NCI-H2029 treated with DMSO at 0.1 percent for 48 hours (cell line): ENCODE measurements around the gene CFAP46.

Experiments used
- DNase-seq: peaks from one replicate; lab custom pipeline; 2025; lab: John Stamatoyannopoulos, UW

The CFAP46 gene

DNA sequence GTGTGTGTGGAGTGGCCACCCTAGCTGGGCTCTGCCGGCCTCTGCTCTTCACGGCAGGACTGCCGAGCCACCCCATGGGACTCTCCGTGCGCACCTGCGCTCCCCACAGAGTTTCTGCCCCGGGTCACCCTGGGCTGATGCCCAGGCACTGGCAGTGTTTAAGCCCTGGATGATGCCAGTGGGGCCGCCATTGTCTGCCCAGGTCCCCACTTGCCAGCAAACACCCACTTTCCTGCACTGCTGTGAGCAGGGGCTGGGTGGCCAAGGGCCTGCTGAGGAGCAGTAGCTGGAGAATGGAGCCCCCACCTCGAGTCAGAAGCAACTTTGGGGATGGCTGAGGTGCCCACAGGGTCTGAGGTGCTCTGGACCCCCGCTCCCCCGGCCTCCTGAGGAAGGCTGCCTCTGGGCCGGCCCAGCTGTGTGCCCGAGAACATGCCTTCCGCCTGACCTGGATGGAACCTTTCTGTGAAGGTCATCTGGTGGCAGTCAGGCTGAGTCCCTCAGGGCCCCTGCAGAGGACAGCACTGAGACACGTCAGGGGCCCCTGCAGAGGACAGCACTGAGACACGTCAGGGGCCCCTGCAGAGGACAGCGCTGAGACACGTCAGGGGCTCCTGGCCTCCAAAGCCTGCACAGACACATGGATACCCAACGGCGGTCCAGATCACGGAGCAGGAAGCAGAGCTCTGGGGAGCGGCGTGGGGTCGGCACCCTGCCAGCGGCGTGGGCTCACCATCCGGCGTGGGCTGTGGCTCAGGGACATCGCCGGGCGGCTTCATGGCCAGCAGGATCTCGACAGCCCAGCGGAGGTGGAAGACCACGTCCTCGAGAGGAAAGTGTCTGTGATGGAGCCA lies 62.0 kb downstream of the CFAP46 start:
- DNase-seq = no peak

DNA sequence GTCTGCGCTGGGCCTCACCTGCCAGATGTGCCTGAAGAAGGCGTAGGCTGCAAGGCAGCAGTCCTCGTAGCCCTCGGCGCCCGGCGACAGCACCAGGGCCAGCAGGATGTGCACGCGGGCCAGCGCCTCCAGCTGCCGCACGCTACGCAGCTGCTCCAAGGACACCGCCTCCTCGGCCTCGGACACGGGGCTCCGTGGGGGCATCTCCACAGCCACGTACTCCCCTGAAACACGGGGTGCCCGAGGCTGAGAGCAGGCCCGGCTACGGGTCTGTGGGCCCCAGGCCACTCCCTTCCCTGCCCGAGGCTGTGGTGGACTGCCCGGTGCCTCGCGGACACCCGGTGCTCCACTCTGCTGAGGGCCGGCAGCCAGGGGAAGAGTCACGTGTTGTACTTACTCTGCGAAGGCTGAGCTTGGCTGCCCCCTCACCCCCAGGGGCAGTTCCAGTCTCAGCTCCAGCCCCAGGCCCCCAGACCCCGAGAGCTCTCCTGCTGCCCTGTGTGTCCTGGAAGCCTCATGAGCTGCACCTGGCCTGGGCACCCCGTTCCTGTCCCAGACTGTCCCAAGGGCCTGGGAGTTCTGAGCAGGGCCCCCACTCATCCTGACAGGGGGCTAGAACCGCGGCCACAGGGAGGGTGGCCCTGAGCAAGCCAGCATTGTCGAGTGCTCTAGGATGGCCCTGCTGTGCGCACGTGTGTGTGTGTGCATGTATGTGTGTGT lies 62.8 kb downstream of the CFAP46 start:
- DNase-seq = no peak

DNA sequence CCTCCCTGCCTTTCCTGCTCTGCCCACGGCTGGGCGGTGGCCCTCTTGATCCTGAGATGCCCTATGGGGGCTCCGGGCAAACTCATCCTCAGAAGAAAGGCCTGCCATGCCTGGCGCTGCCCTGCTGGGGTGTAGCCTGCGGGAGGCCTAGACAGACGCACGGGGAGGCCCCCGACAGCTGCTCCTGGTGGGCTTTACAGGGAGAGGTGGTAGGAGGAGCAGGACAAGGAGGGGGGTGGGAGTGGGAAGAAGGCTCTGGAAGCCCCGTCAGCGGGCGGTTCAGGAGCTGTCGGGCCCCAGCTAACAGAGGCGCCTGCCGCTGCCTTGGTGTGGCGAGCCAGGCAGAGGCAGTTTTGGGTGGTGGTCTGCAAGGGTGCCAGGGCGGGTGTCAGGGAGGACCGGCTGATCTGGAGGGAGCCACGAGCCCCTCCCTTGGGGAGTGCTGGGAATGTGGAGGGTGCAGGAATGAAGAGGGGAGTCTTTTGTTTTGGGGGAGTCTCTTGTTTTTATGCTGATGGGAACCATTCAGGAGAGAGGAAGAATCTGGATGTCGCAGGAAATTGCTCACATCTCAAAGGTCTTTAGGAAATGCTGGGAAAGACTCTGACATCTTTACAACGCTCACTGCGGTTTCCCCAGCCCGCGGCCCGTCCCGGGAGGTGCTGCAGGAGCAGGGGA lies 63.5 kb downstream of the CFAP46 start:
- no peak for DNase-seq

DNA sequence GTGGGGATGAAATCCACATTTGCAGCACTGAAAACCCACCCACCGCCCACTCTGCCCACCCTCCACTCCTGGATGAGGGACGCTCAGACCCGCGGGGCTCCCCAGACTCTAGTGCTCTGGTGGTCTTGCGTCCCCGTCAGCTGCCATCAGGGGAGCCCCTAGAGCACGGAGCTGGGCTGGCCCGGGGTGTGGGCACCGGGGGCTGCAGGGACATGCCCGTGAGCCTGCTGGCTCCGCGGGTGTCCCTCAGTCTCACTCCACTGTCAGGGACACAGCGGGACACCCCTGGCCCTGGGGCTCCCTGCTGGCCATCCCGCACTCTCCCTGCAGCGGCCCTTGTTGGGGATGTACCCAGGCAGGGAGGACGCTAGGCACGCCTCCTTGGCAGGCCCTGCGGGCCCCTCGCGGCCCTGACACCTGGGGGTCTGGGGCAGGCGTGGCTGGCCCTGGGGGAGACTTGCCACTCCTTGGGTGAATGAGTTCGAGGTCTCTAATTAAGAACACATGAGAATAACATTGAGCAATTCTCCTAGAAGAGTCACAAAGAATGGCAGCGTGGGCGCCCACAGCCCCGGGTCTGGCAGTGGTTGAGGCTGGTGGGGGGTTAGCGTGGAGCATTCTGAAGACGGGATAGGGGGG lies 64.2 kb downstream of the CFAP46 start:
- no peak for DNase-seq

DNA sequence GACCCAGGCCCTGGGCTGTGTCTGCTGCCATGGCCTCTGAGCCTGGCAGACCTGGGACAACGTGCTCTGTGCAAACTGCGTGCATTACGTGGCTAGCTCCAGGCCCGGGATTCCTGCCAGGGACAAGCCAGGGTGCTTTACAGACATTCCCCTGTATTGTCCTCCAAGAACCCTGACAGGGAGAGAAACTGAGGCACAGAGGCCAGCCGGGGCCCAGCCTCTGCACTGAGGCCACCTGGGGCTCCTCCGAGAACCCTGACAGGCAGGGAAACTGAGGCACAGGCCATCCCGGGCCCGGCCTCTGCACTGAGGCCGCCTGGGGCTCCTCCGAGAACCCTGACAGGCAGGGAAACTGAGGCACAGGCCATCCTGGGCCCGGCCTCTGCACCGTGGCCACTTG lies 64.9 kb downstream of the CFAP46 start:
- DNase-seq = no peak

DNA sequence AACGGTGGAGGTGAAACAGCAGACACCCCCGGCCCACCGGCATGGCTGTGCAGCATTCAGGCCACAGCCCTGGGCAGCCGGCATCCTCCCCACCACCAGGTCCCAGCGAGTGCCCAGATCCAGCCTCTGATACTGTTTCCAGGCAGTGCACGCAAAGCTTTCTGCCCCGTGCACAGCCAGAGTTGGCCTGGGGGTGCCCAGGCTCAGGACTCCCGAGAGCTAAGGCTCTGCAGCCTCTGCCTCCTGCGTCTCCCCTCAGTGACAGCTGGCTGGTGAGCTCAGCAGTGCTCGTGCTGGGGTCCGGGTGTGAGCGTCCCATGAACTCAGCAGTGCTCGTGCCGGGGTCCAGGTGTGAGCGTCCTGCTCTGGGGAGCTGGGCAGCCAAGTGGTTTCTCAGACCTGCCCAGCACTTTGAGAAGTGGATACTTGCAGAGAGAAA lies 65.4 kb downstream of the CFAP46 start:
- no peak for DNase-seq

DNA sequence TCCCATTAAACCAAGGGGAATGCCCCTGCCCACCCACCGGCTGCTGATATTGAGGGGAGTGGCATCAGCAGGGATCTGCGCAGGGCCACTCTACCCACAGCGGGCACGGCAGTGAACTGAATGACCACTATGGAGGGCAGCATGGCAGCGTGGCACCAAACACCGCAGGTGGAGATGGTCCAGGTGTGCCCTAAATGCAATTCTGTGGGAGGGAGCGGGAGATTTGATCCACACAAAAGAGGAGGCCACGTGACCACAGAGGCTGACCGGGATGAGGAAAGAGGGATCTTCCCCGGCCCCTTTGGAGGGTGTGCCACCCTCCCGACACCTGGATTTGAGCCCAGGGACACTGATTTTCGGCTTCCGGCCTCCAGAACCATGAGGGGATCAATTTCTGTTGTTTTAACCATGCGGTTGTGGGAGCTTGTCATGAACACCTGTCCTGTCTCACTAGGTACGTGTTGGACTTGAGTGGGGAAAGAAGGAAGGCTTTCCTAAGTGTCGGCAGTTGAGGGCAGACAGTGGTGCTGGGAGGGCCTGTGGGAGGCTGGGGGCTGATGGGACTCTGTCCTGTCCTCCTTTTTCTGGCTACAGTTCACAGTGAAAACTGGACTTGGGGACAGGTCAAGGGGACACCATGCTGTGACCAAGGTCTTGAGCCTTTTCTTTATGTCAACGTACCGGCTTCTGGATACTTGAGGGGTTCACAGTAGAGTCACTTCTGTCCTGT lies 66.1 kb downstream of the CFAP46 start:
- DNase-seq = no peak

DNA sequence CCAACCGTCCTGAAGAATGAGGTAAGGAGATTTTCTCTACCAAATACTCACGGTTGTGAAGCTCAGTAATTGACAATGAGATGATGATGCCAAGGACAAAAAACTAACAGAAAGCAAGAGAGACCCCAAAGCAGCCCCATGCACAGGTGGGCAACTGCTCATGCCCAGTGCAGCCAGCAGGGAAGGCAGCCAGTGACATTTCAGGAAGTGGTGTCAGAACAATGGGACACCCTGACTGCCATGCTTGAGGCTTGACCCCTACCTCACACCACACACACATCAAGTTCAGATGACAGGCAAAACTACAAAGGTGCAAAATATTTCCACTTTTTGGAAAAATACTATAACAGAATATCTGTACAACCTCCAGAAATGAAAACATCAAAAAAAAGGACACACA lies 66.9 kb downstream of the CFAP46 start:
- no peak for DNase-seq

DNA sequence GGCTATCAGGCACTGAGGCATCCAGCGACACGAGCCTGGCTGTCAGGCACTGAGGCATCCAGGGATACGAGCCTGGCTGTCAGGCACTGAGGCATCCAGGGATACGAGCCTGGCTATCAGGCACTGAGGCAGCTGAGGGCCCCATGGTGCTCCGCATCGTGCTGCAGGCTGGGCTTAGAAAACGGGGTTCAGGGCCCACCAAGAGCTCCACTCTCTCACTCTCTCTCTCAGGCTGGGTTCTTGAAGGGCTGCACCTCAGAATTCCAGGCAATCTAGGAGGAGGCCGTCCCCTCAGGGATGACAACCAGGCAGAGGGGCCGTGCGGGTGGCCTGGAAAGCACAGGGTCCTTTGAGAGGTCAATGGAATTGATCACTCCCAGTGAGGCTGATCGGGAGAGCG lies 69.0 kb downstream of the CFAP46 start:
- DNase-seq = no peak

DNA sequence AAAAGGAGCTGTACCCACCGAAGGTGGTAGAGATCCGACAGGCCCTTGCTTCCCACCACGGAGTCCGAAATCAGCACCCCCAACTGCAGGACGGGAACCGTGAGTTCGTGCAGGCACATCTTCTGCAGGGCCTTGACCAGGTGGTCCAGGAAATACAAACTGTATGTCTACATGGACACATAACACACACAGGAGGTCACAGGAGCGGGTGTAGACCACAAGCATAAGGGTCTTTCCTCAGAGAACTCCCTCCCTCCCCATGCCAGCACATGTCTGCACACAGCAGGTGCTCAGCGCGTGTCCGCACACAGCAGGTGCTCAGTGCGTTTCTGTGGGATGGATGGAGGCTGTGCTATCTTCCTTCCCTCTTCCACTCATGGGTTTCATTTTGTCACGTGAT lies 69.7 kb downstream of the CFAP46 start:
- DNase-seq = no peak

DNA sequence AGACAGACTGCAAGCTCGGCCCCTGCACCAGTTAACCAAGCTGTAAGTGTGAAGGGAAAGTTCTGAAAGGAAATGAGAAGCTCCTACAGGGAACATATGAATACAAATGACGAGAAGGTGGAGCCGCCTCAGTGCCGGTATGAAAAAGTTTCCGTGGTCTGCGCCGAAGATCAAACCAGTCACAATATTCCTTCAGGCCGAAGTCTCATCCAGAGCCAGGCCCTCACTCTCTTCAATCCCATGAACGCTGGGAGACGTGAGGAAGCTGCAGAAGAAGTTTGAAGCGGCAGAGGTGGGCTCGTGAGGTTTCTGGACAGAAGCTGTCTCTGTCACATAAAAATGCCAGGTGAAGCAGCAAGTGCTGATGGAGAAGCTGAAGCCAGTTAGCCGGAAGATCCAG lies 71.9 kb downstream of the CFAP46 start:
- no peak for DNase-seq

DNA sequence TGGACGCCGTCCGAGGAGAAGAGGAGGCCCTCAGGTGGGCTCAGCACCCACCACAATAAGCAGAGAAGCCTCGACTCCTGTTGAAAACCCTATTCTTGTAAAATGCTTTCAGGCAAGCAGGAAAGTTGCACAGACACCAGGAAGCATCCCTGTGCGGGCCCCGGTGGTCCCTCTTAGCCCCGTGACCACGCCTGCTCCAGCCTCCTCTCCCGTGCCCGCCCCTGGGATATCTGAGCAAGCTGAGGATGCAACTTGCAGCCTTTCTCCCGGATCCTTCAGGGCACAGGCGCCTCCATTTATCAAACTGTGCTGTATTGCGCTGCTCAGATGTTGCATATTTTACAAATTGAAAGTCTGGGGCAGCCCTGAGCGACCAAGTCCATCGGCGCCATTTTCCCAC lies 72.7 kb downstream of the CFAP46 start:
- DNase-seq = no peak

DNA sequence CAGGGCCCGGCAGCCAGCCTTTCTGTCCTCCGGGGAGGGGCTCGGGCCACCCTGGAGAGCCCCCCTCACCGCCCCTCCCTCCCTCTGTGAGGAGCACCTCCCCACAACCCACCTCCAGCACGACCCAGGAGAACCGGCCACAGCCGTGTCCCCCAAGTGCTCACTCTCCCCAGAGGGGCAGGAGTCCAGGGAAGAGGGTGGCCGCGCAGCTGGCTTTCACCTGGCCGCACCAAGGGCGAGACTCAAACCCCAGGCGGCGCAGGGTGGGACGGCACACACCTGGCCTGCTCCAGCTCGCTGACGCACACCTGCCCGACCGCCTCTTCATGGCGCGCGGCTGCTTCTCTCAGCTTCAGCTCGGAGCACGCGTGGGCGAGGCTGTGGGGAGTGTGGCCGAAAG lies 73.4 kb downstream of the CFAP46 start:
- no peak for DNase-seq

DNA sequence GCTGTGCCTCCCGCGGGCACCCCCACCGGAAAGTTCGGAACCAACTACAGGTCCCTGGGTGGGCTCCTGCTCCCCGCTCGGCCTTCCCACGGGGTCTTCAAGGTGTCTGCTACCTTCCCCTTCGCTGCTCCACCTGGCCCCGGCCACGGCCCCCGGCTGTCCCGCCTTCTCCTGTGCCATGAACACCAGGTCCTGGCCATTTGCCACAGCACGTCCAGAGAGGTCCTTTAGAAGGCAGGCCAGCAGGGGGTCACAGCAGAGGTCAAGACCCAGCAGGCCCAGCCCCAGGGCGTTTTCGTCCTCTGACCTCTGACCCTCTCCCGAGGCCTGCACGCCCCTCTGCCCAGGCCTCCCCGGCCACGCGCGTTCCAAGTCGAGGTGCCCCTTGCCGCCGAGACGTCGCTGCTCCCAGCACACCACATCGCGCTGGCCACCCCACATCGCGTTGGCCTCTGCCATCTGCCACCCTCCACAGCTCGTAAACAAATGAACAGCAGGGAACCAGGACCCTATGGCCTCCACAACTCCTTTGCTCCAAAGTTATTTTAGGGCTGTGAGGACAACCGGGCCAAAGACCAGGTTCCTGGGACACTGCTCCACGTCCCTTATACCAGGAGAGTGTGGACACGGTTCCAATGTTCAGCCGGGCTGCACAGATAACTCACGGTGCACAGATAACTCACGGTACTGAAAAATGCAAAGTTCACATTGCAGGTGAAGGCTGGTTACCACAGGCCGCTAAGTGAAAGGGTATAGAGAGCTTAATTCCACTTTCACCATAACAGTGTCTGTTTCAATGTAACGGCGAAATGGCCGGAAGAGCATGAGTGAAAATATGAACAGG lies 74.3 kb downstream of the CFAP46 start:
- DNase-seq = no peak

DNA sequence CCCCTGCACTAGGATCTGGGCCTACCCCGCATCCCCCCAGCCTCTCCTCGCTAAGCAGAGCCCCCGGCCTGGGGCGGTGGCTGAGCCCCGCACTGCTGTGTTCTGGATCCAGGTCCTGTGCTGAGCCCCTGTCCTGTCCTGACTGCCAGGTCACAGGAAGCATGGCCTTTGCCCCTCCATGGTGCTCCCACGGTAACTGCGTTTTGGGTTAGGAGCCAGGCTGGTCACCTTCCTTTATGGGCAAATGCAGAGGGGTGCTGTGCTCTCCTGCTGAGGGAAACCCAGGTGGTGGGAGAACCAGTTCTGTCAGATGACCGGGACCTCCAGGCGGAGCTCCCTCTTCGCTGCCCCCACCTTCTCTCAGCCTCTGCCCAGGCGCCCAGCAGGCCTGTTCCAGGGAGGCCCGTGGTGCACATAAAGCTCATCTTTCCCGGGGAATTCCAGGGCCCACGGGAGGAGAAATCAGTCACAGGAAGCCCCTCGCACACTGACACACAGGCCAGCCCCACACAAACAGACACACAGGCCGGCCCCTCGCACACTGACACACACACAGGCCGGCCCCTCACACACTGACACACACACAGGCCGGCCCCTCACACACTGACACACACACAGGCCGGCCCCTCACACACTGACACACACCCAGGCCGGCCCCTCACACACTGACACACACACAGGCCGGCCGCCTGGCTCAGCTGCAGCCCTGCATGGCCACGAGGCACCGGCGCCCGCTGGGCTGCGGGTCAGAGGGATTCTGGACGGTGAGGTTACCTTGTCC lies 75.6 kb downstream of the CFAP46 start:
- no peak for DNase-seq

DNA sequence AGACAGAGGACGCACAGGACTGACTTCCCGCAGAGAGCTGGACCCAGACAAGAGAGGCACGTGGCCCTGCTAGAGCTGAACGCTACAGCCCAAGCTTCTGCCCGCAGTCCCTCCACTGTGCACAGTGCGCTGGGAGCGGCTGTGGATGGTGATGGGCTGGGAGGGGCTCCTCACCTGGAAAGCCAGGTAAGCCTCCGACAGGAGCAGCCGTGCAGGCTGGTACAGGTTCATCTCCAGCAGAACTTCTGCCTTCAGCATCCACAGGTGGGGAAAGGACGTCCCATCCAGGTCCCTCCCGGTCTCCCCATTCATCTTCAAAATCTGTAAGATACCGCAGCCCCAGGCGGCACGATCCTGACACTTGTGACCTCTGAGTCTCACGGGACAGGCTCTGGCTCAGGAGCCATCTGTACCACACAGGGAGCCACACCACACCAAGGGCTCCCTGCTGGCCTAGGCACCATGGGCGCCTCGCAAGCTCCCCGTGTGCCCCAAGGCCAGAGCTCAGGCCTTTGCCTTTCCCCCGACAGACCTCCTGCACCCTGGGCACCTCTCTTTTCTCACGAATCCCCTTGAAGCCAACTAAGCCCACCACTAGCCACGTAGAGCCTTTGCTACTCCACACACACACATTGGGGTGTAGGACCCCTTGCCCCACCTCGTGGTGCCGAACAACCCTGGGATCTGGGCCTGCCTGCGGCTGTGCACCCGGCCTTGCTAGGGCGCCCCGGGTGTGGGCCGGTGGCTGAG lies 76.3 kb downstream of the CFAP46 start:
- no peak for DNase-seq

DNA sequence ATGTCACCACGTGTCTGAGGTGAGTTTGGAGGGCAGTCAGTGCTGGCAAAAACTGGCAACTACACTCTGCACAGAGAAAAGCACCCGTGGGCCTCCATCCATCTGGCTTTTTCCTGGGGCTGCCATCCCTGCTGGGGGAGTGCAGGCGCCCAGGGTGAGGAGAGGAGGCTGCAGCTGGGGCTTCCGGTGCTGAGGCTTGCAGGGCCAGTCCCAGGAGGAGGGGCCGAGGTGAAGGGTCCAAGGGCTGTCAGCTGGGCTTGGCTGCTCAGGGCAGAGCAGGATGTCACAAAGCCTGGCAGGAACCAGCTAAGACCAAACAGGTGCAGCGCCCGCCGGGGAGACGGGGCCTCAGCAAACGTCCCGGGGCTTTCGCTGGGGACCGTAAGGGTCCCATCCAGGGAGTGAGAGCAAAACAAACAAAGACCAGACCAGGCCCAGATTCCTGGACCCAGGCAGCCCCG lies 77.2 kb downstream of the CFAP46 start:
- no peak for DNase-seq

DNA sequence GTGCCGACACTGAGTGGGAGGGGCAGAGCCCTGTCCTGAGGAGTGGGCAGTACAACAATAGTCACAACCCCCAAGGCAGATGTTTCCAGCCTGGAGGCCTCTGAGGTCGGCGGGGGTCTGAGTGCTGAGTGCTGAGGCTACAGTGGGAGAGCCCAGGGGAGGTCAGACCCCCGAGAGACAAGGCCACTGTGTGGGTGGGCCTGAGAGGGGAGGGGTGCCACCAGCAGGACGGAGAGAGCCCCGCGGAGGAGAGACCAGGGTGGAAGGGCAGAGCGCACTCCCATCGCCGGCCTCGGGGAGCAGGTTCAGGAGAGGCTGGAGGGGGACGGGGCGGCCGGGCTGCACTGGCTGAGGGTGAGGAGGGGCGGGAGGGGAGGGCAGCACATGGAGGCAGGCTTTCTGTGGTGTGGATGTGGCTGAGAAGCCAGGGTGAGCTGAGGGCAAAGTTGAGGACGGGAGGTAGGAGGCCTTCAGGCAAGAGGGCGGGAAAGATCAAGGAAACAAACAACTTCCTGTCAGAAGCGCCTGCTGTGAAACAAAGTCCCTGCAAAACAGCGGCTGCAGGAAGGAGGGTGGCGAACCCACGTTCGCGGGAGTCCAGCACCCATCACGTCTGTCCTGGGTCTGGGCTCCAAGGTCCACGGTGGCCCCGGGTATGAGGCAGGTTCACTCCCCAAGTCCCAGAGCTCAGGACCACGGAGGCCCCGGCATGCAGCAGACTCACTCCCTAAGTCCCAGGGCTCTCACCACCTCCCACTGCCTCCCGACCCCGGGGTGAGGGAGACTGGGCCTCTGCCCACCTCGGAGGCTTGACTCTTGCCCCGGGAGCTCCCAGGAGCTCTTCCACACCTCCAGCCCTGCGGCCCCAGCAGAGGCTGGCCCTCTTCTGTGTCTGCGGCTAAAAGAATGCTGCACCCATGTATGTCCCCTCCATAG lies 79.6 kb downstream of the CFAP46 start:
- no peak for DNase-seq
